Activated gamma-delta T cell (primary cell): Measurements from ENCODE around the gene RASGRP1.
"Not testable (repeated sequence)": the region's sequence is repeated elsewhere in the genome, so short reads cannot be mapped to it uniquely, and the experiment has no call there.

ENCODE experiments used
- DNase-seq: peaks from one replicate; lab custom pipeline; 2025; lab: John Stamatoyannopoulos, UW
- total RNA-seq, 2 donors: gene quantifications; one replicate each; lab custom pipeline; 2026; lab: John Stamatoyannopoulos, UW

RASGRP1 gene
- 499 to 525 reads per million in 2 donors for total RNA-seq

DNA sequence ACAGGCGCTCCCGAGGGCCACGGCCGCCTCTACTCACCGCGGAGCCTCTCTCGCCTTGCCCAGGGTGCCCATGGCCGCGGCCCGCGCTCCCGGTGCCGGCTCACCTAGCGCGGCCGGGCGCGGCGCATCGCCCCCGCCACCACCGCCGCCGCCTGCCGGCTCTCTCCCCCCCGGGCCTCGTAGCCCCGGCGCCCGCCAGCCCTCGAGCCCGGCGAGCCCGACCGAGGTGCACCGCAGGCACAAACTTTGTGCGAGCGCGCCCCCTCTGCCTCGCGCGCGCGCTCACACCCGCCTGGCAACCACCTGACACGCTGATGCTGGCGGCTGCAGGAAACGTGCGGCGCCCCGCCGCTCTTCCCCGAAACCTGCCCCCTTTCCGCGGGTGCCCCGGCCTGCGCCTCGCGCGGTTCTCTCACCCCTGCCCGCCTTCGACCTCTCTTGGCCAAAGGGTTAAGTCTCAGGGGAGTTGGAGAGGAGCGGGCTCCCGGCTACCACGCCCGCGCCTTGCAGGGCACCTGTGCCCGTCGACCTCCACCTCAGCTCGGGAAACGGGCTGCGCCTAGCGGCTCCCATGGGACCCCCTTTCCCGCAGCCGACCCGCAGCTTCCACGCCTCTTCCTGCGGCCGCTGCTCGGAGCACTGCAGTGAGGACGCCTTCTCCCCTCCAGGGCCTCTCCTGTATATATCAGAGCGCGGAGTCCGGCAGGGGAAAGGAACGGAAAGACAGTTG, at the start of gene RASGRP1:
TSS of gene RASGRP1 (minus strand) at position 258 of the 730 bp plus-strand sequence. CDS start at position 72, 186 bp downstream.
- DNase-seq: peak; percentile 81

DNA sequence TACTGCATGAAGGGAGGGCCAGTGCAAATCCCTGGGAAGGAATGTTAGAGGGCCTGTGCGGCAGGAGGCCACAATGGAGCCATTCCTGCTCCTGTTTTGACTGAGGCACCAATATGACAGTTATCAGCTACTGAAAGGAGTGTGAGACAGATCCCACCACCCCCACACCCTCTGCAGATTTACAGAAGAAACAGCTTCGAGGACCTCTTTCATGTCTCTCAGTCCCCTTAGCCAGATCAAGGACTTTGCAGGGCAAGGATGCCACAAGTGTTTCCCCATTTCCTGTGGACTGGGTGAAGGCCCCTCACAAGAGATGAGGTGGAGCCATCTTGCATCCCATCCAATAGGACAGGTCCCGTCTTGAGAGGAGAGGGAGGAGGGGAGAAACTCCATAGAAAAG, 48.5 kb upstream of the RASGRP1 start:
- DNase-seq: no peak

DNA sequence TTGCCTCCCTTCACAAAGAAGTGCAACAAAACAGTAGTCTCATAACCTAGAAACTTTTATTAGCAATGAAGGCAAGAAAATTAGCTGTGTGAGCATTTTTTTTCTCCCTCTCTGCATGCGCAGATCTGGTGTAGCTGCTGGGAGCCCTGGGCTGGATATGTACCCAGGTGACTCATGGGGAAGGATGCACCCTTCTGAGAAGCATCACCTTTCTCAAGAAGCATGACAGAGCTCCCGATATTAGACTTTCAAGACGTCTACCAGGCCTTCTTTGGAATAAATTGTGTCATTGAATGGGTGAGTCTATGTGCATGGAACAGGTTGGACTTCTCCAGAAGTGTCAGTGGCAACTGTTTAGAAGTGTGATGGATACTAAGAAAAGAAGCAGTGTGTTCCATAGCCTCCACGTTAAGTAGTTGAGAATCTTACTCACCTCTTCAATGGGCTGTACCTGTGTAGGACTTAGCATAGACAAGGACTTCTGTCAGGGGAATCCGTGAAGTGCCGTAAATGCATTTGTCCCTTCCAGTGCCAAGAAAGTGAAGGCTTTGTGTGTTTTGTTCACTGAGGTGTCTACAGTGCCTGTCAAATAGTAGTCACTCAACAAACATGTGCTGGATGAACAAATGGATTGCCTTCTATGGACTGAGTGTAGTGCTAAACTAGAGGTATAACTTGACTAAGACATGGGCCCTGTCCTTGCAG, 47.7 kb upstream of the RASGRP1 start:
- no peak for DNase-seq

DNA sequence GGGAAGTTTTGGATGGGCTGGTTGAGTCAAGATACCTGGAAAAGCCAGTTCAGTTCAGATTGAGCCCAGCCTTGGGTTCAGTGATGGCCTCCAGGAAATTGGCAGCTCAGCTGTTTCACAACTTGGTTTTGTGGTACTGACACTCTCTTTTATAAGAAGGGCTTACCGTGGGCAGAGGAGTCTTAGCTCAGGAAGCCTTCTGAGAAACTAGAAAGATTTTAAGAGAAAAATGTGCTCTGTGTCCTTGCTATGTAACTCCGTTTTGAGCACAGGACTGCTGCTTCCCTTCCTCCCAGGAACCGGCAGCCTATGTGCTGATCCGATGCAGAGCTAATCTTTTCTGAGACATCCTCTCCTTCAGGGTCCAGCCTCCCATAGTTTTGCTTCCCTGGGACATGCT, 46.6 kb upstream of the RASGRP1 start:
- DNase-seq: no peak

DNA sequence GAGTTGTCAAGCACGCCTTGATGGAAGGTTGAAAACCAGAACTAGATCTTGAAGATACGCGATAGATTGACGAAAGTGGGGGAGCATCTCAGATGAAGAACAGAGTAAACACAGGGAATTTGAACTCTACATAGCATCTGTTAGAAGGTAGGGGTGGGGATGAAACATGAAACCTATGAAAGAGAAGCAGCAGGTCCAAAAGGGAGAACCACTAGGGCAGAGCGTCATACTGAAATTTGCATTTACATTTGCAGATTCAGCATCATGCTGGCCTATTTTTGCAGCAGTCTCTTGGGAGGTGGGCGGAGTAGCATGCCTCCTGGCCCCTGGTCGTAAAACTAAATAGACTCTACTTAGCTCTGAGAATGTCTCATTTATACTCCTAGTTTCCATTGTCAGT, 46.1 kb upstream of the RASGRP1 start:
- DNase-seq: no peak

DNA sequence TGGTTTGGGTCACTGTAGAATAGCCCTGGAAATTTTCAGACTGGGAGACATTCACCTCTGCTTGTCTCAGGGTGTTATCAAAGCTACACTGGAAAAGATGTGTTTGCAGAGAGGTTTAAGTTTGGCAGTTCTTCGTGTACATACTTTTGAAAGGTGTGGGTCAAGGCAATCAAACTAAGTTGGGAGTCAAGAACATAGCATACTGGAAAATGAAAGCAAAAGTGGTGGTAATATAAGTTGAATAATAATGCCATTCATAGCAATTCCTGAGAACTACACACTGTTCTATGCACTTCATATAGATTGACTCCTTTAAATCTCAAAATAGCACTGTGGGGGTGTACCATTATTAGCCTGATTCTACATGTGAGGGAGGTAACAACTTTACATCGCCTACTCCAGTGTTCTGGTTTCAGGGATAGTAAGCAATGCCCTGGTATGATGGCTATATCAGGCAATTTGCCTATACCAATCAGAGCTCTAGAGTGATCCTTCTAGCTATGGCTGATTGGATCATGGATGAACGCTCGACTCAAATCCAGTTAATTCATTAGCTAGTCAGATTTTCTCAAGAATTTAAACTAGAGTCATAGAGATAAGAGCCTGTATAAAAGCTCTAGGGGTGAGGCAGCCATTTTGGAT, 44.6 kb upstream of the RASGRP1 start:
- no peak for DNase-seq

DNA sequence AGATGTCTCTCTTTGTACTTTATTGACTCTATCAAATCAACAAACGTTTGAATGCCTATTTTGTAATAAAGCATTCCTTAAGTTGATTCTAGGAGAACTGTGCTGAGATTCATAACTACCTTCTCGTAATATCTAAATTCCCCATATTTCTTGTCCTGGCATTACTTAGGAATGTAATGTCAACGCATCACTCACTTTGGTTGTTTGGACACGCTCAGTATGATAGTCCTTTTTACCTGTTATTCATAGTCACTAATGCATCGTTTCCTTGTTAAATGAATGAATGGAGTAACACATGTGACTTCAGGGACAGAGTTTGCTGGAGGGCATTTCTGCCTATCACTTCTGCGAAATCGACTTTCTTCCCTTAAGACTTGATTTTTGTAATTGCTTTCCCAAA, 44.1 kb upstream of the RASGRP1 start:
- DNase-seq: no peak

DNA sequence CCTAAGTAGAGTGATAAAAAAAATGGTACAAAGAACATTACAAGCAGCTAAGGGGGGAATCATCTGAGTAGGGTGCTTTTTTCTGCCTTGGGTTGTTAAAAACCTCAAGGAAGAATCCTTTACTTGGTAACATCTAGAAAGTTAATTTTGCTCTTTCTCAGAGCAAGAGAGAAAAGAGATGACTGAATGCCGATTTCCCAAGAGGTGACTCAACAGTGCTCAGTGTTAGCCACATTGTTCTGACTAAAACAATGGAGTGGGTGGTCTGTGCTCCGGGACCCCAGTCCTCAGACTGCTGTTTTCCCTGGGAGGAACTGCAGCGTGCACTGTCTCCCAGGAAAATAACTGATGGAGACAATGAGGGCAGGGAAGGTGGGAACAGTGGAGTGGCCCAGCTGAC, 41.1 kb upstream of the RASGRP1 start:
- DNase-seq: no peak

DNA sequence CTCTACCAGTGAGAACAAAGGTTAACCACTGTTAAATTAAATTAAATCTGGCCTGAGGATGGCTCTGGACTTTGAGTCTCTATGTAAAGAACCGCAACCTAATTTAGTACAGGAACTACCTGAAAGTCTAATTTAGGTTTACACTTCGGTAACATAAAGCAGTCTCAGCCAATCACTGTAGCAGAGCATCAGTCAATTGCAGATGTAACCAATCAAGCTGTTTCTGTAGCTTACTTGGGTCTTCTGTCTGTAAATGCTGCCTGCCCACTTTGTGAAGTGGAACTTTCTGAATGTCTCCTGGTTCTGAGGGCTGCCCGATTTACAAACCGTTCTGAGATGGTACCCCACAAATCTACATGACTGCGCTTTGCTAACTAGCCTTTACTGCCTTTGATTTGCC, 39.1 kb upstream of the RASGRP1 start:
- DNase-seq: no peak

DNA sequence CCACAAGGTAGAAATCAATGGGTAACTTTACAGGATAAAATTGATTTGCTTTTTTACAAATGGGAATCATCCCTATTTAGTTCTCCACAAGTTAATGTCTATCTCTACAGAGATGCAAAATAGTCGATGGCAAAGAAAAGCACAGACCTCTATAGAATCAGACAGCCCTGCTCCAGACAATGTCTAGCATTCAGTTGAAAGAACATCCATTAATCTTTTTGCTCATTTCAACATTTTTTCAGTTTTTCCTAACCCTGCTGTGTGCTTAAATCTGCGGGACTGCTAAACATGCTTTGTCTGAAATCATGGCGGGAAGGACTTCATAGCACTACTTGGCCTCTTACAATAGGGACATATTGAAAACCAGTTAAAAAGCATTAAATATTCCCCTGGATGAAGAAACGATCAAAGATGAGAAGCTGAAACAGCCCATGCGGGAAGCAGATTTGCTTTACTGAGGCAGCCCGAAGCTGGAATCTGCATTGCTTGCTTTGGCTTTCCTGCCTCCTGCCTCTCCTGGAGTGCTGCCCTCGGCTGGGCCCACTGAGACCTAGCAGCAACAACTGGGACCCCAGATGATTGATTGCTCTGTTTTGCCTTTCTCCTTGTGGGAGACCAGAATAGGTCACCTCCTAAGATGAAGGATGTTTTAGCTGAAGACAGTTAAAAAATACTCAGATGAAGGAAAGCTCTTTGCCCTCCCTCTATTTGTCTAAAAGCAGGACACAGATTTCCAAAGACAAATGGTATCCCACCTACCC, 38.5 kb upstream of the RASGRP1 start:
- no peak for DNase-seq

DNA sequence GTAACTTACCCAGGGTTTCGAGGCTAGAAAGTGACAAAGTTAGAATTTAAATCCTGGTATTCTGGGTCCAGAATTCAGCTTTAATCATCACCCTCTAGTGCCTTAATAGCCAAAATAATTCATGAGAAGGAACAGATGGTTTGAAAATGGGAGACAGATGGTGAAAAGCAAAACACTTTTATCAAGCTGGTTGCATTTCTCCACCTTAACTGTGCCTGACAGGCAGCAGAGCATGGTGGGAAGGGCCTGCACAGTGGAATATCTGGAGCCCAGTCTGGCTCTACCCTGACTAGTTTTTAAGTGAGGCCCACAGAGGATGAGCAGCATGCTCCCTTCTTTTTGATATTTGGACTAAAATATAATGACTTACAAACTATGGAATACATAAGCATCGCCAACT, 35.6 kb upstream of the RASGRP1 start:
- DNase-seq: no peak

DNA sequence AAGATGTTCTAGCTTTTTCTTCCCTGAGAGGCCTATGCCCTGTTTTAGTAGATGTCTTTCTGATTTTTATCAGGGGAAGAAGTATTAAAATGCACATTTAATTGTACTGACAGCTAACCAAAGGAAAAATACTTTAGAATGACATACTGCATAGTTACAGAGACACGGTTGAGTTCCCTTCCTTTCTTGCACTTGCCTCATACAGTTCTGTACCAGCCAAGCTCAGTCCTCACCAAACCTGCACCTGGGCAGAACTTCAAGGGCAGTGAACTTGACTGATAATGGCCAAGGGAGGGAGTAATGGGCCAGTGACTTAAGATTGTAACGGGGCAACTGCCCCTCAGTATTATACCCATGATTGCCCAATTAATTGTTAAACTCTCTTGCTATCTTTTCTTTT, 34.1 kb upstream of the RASGRP1 start:
- DNase-seq: no peak

DNA sequence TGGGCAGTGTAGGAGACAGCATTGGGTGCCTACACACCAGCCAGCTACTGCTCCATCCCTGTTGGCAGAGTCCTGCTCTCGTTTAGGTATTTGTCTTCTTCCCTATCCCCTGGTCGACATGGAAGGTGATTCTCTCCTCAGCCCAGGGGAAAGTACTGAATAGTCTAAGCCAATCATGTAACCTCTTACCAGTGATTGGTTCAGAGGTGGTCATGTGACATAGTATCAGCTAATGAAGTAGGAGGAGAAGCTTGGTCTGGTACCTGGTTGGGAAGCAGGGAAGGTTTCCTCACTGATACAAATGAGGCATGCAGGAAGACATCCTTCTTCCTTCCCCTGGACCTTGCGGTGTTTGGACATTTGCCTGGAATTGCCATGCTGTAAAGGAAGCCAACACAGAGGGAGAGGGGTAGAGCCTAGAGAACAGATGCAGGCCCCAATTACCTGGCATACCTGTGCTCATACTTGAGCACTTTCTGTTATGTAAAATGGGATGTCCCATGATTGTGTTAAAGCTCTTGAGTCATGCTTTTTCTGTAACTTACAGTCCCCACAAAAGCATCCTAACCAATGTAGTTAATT, 32.7 kb upstream of the RASGRP1 start:
- DNase-seq: no peak

DNA sequence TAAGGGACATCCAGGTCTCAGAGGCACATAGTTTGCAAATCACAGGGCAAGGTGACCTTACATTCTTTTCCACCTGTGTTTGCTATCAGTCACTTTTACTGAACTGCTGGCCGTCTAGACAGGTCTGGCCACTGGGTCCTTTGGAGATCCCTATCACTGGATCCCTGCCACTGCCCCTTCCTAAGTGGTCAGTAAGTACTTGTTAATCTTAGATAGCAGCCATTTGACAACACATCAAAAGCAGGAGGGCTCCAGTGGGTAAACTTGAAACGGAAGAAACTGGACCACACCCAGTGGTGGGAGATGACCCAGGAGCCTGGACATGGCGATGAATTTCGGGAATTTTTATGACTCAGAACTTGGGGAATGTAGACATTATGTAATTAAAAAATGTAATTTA, 28.9 kb upstream of the RASGRP1 start:
- DNase-seq: no peak

DNA sequence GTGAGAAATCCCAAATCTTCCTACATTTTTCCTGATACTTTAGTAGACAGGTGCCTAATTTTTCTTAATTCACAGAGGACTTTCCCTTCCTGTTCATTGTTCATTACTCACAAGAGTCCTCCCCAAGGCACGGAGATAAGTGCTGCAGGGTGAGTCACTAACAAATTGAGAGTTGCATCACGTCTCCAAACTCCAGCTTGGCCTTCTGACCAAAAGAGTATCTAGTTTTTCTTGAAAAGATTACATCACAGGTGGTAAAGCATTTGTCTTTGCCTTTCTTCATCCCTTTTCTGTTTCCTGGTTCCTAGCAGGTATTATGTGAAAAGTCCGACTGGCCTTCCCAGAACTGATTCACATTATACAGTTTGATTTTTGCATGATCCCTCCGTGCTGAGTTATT, 24.9 kb upstream of the RASGRP1 start:
- DNase-seq: no peak

DNA sequence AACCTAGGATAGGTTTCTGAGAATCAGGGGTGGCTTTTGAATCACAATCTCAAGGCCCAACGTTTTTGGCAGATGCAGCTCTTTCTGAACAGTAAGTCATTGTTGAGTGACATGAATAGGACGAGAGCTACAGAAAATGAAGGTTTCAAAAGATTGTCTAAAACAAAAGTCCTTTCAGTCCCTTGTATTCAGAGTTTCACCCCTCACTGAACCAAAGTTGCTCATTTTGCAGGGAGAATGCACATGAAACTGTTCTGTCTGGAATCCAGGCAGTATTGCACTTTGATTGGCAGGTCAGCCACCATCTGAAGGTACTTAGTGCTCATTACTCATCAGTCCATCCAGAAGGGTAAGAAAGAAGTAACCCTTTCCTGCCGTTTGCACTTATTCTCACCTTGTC, 24.1 kb upstream of the RASGRP1 start:
- DNase-seq: no peak

DNA sequence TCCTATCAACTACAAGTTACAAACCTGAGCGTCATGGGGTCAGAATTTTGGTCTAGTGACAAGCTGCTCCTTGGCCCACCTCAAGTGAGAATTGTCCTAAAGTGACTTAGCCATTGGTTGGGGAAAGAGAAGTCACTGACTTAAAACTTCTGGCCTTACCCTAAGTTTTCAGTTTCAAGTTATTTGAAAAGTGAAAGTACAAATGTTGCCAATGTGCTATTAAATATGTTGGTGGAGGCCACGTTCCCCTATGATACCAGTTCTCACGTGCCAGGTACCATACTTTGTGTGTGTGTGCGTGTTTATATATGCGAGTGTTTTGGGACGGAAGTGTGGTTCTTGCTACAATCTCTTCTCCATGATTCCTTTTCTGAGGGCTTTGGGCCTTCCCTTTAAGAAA, 22.6 kb upstream of the RASGRP1 start:
- no peak for DNase-seq

DNA sequence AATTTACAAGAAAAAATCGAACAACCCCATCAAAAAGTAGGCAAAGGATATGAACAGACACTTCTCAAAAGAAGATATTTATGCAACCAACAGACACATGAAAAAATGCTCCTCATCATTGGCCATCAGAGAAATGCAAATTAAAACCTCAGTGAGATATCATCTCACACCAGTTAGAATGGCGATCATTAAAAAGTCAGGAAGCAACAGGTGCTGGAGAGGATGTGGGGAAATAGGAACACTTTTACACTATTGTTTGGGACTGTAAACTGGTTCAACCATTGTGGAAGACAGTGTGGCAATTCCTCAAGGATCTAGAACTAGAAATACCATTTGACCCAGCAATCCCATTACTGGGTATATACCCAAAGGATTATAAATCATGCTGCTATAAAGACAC, 21.4 kb upstream of the RASGRP1 start:
- not testable (repeated sequence) for DNase-seq

DNA sequence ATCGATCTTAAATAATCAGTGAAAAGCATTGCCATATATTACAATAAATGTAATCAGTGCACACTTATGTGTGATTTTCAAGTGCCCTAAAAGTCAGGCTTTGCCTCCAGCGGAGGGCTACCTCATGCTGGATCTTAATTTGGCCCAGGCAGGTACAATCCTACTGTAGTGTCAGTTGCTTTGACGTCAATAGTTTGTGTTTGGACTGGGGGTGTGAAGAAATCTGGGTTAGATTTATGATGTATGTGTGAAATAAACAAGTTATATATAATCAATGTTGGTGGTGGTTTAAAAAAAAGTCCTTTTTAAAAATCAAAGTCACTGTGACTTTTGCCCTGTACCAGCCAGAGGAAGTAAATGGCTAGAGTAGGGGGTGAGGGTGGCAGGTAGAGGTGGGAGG, 14.0 kb upstream of the RASGRP1 start:
- DNase-seq: no peak

DNA sequence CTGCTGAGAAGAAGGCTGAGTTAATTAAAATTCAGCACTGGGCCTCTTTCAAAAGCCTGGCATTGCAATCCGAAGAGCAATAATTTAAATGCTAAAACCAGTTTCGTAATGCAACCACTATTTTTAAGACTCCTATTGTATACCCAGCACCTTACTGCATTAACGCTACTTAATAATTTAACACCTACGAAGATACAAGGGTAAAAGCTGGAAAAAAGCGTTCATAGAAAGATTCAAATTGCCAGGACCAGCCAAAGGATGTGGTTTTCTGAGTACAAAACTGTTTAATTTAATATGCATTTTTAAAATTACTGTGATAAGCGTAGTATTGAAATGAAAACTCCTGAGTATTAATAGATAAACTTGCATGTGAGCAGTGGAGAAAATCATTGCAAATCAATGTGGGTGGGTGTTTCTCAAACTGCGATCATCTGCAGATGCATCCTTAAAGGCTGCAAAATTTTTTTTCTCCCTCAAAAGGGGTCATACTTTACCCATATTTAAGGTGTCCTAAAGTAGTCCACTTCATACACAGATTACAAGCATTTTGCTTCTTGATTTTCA, 12.9 kb upstream of the RASGRP1 start:
- DNase-seq: no peak

DNA sequence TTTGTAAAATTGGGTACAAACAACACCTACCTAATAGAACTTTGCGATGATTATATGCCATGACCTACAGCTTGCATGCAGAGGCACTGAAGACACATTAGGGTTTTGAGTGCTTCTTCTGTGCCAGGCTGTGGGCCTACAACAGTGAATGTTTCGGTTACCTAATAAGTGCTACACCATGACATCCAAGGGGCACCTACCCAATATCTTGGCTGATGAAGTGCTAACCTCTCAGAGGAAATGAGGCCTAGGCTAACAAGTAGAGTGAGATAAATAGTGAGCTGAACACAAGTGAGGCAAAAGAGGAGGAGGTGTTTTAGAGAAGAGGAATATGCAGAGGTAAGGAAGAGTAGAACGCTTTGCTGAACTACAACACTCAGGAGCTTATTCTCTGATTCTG, 12.2 kb upstream of the RASGRP1 start:
- DNase-seq: no peak

DNA sequence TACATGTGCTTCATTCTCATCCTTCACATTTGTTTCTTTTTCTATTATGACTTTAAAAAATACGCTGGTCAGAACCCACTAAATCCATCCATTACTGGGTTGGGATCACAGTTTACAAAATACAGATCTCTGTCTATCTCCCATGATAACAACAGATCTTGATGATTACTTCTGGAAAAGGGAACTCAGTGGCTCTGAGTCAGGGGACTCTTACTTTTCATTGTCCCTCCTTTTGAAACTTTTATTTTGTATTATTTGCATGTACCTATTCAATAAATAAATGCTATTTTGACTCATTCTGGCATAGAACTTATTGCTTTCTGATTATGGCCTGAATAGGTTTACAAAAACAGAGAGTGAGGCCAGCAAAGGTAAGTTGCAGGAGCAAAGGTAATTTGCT, 11.6 kb upstream of the RASGRP1 start:
- DNase-seq: no peak
